Activated T-cell treated with anti-CD3 and anti-CD28 coated beads, Interleukin-2, amount 50 U/mL, for 24 hours (primary cell): ENCODE results near the gene HEXB.
"Not testable (repeated sequence)": the region's sequence is repeated elsewhere in the genome, so short reads cannot be mapped to it uniquely, and the experiment has no call there.

Source experiments
- DNase-seq: peaks from one replicate; pipeline ENCODE4 v3.0.0-alpha.2; 2020
- H3K27ac Mint-ChIP-seq: 2 replicates; pipeline ENCODE4 v1.8.0; 2020; ENCODE audit warnings: mild to moderate bottlenecking, mixed read lengths
- H3K27me3 Mint-ChIP-seq: 2 replicates; pipeline ENCODE4 v1.8.0; 2020; ENCODE audit warnings: mixed read lengths
- H3K36me3 Mint-ChIP-seq: 2 replicates; pipeline ENCODE4 v1.8.0; 2020; ENCODE audit warnings: low read depth, mixed read lengths
- H3K4me1 Mint-ChIP-seq: 2 replicates; pipeline ENCODE4 v1.8.0; 2020; ENCODE audit warnings: low read depth, mixed read lengths
- H3K4me3 Mint-ChIP-seq: 2 replicates; pipeline ENCODE4 v1.8.0; 2020; ENCODE audit warnings: mild to moderate bottlenecking, moderate library complexity, mixed read lengths
- H3K9me3 Mint-ChIP-seq: 2 replicates; pipeline ENCODE4 v1.8.0; 2020; ENCODE audit warnings: mixed read lengths

The HEXB gene

DNA sequence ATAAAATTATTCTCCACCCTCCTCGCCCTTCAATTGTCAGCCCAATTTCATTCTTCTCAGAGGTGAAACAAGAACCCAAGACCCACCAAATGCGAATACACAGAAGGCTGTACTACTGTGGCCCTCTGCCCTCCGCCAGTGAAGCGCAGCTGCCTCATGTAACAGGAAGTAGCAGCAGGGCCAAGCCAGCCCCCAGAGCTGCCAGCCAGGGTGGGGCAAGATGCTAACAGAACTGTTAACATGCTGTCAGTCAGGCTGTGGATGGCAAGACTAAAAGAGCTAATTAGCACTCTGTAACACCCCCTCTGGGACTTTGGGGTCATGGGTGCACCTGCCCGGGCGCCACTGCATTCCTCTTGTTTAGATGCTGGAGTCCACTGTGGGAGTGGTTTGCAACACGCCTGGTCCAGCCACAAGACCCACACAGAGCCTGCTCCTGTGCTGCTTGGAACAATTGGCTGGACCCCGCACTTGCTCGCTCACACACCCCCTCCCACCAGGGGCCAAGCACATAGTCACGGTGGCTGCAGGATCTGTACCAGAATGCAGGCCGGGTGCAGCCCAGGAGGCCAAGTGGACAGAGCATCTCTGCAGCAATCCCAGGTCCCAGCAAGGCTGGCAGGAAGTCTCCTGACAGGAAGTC, 14.5 kb upstream of the HEXB start:
- DNase-seq, result no peak
- H3K4me3 Mint-ChIP-seq, result no peak overlapping the region

GRCh38 chr5:74672215-74672877, 12.7 kb upstream of the HEXB start:
- Mint-ChIP-seq H3K4me1 (no peaks in the 10 kb centered on the region), H3K27ac (no peak overlapping the region), H3K27me3 (peaks cover 13% of the 10 kb centered on the region), H3K9me3 (no peaks in the 10 kb centered on the region), H3K36me3 (no peaks in the 10 kb centered on the region), H3K4me3 (no peak overlapping the region)
- no peak for DNase-seq

More for the DNA sequence above, 14.5 kb upstream of the HEXB start:
- Mint-ChIP-seq H3K36me3 (no peaks in the 10 kb centered on the region), H3K9me3 (no peaks in the 10 kb centered on the region), H3K27ac (no peak overlapping the region), H3K4me1 (no peaks in the 10 kb centered on the region), H3K27me3 (peaks cover 19% of the 10 kb centered on the region)

GRCh38 chr5:74673011-74673790, 11.8 kb upstream of the HEXB start:
- Mint-ChIP-seq H3K4me3 (no peak overlapping the region), H3K27me3 (peaks cover 13% of the 10 kb centered on the region)

GRCh38 chr5:74676466-74676865, 8.6 kb upstream of the HEXB start:
- H3K36me3 Mint-ChIP-seq, DNase-seq, H3K27ac Mint-ChIP-seq, H3K9me3 Mint-ChIP-seq, H3K4me1 Mint-ChIP-seq, H3K4me3 Mint-ChIP-seq: not testable (repeated sequence)
- peaks cover 17% of the 10 kb centered on the region for H3K27me3 Mint-ChIP-seq

More at GRCh38 chr5:74673011-74673790, 11.8 kb upstream of the HEXB start:
- Mint-ChIP-seq H3K4me1 (no peaks in the 10 kb centered on the region), H3K36me3 (no peaks in the 10 kb centered on the region), H3K9me3 (no peaks in the 10 kb centered on the region), H3K27ac (no peak overlapping the region)
- no peak for DNase-seq

GRCh38 chr5:74678123-74678522, 6.9 kb upstream of the HEXB start:
- DNase-seq, H3K4me1 Mint-ChIP-seq, H3K4me3 Mint-ChIP-seq, H3K36me3 Mint-ChIP-seq, H3K9me3 Mint-ChIP-seq, H3K27ac Mint-ChIP-seq: not testable (repeated sequence)
- peaks cover 11% of the 10 kb centered on the region for H3K27me3 Mint-ChIP-seq

DNA sequence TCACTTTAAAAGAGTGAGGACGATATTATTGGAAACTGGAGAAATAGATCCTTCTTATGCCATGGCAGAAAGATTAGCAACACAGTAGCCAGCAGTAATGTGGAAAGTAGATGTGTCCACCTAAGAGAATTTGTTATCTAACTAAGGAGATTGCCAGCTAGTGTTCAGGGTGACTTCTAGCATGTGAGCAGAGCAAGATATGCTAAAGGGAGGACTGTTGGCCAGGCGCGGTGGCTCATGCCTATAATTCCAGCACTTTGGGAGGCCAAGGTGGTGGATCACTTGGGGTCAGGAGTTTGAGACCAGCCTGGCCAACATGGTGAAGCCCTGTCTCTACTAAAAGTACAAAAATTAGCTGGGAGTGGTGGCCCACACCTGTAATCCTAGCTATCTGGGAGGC, 5.7 kb upstream of the HEXB start:
- H3K36me3 Mint-ChIP-seq, DNase-seq, H3K4me3 Mint-ChIP-seq, H3K9me3 Mint-ChIP-seq, H3K27ac Mint-ChIP-seq, H3K27me3 Mint-ChIP-seq, H3K4me1 Mint-ChIP-seq: not testable (repeated sequence)

- Mint-ChIP-seq H3K36me3 (no peaks in the 10 kb centered on the region), H3K4me1 (peaks cover 3% of the 10 kb centered on the region), H3K27ac (no peak overlapping the region), H3K9me3 (no peaks in the 10 kb centered on the region), H3K27me3 (peaks cover 6% of the 10 kb centered on the region), H3K4me3 (no peak overlapping the region)
- DNase-seq, result no peak
Observed at GRCh38 chr5:74679966-74680365, 5.1 kb upstream of the HEXB start.

- Mint-ChIP-seq H3K4me1 (peaks cover 25% of the 10 kb centered on the region), H3K4me3 (peak overlapping the region; percentile 78)
- peak; percentile 35 for DNase-seq
Observed at GRCh38 chr5:74685979-74686631, 1.1 kb downstream of the HEXB start.

GRCh38 chr5:74686962-74687751, 2.1 kb downstream of the HEXB start:
- peaks cover 46% of the 10 kb centered on the region for H3K36me3 Mint-ChIP-seq
- H3K27me3 Mint-ChIP-seq, result no peaks in the 10 kb centered on the region
- H3K9me3 Mint-ChIP-seq, result no peaks in the 10 kb centered on the region
- no peak overlapping the region for H3K27ac Mint-ChIP-seq
- DNase-seq, result no peak
- H3K4me3 Mint-ChIP-seq, result peak overlapping the region; percentile 78
- H3K4me1 Mint-ChIP-seq, result peaks cover 25% of the 10 kb centered on the region

More at GRCh38 chr5:74685979-74686631, 1.1 kb downstream of the HEXB start:
- H3K36me3 Mint-ChIP-seq, result peaks cover 36% of the 10 kb centered on the region
- H3K27ac Mint-ChIP-seq, result peak overlapping the region; percentile 70
- H3K27me3 Mint-ChIP-seq, result no peaks in the 10 kb centered on the region
- no peaks in the 10 kb centered on the region for H3K9me3 Mint-ChIP-seq

- Mint-ChIP-seq H3K36me3 (peaks cover 81% of the 10 kb centered on the region), H3K27me3 (no peaks in the 10 kb centered on the region), H3K27ac (no peak overlapping the region), H3K4me1 (peaks cover 4% of the 10 kb centered on the region), H3K4me3 (no peak overlapping the region), H3K9me3 (no peaks in the 10 kb centered on the region)
- no peak for DNase-seq
Observed at GRCh38 chr5:74693191-74693590, 8.2 kb downstream of the HEXB start.

DNA sequence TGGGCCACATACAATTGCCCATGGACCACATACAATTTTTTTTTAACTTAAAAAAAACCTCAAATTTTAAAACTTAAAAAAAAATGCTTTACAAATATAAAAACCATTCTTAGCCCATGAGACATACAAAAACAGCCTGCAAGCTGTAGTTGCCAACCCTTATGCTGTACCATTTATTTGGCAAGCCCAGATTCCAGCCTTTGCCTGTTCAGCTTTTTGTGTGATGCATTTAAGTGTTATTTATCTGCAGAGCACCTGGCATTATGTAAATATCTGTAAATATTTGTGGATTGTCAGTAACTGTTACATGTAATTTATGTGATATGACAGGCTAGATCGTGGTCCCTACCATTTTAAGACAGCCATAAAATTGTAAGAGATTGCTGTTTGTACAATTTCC, 32.6 kb downstream of the HEXB start:
- H3K36me3 Mint-ChIP-seq, result peaks cover 90% of the 10 kb centered on the region
- no peak for DNase-seq
- no peak overlapping the region for H3K27ac Mint-ChIP-seq
- no peak overlapping the region for H3K4me3 Mint-ChIP-seq
- no peaks in the 10 kb centered on the region for H3K9me3 Mint-ChIP-seq
- no peaks in the 10 kb centered on the region for H3K27me3 Mint-ChIP-seq
- peaks cover 5% of the 10 kb centered on the region for H3K4me1 Mint-ChIP-seq

DNA sequence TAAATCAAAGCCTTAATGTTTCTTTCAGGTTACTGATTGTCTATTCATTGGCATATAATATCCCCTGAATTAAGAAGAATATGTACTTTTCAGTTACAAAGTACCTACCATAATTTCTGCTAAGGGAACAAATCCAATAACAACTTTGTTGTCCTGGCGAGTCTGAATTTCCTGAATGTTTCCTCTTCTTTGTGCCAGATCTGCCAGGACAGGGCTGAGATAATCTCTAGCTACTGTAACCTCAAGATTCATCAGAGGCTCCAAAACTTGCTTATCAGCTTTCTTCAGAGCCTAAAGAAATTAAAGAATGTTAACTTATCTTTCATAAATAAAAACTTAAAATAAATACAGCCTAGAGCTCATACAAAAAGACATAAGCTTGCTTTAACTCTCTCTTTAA, 37.2 kb downstream of the HEXB start:
- Mint-ChIP-seq H3K36me3 (peaks cover 92% of the 10 kb centered on the region), H3K27me3 (no peaks in the 10 kb centered on the region), H3K9me3 (no peaks in the 10 kb centered on the region), H3K27ac (no peak overlapping the region), H3K4me1 (no peaks in the 10 kb centered on the region), H3K4me3 (no peak overlapping the region)
- no peak for DNase-seq

DNA sequence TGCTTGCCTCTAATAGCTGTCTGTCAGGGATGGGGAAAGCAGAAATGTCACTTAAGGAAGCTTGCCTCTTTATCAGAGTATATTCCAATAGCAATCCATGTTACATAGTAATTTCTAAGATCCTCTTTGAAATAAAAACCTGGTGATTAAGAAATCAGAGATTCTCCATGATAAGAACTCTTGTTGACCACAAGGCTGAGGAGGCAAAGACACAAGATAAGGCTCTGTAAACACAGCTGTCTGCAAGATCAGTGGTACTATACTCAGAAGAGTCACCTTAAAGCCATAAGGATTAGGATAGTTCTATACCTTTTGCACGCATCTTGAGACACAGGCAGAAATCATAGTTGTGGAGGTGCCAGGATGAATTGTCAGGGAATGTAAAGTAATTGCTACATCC, 40.3 kb downstream of the HEXB start:
- Mint-ChIP-seq H3K36me3 (peaks cover 88% of the 10 kb centered on the region), H3K4me3 (no peak overlapping the region), H3K9me3 (no peaks in the 10 kb centered on the region), H3K27ac (no peak overlapping the region), H3K27me3 (no peaks in the 10 kb centered on the region), H3K4me1 (no peaks in the 10 kb centered on the region)
- no peak for DNase-seq

GRCh38 chr5:74736759-74737158, 51.7 kb downstream of the HEXB start:
- H3K9me3 Mint-ChIP-seq, result no peaks in the 10 kb centered on the region
- peaks cover 86% of the 10 kb centered on the region for H3K36me3 Mint-ChIP-seq
- no peak overlapping the region for H3K27ac Mint-ChIP-seq
- no peaks in the 10 kb centered on the region for H3K4me1 Mint-ChIP-seq
- no peaks in the 10 kb centered on the region for H3K27me3 Mint-ChIP-seq
- H3K4me3 Mint-ChIP-seq, result no peak overlapping the region
- DNase-seq, result no peak
